HG02981 (cell line): Measurements from ENCODE around the gene ALG5.

Experiments
- ATAC-seq: cut with Tn5 transposase; IDR thresholded peaks from one replicate; pipeline ENCODE4 v1.9.1; 2021; ENCODE audit warnings: mild to moderate bottlenecking, moderate library complexity; ENCODE audit not compliant: unreplicated experiment

Gene ALG5

DNA sequence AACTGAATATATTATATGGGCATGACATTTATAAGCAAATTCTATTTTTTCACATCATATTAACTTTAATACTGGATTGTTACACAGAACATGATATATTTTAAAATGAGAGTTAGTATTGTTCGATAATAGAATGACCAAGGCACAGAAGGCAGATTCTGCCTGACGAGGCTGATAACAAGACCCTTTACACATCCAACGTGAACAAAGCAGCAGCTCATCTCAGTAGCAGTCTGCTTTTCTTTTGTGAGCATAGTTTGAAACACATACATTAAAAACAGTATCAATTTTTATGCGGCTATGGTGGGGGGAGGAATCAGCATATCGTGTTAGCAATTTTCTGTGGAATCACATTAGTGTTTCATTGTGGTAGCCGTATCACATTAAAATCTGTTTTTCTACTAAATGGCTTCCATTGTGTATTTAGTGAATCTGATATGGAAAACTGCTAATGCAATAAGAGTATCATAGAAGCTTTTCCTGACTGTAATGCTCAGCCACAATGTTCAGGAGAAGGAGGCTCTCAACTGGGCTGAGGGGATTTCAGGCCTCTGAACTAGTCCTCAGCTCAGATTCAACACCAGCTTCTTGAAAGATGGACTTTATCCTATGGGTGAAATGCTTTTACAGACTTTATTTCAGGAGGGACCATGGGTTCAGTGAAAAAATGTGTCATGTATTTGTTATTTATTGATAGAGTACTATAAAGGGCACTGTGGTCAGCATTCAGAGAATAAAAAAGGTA lies 83.1 kb downstream of the ALG5 start:
- ATAC-seq = no peak

DNA sequence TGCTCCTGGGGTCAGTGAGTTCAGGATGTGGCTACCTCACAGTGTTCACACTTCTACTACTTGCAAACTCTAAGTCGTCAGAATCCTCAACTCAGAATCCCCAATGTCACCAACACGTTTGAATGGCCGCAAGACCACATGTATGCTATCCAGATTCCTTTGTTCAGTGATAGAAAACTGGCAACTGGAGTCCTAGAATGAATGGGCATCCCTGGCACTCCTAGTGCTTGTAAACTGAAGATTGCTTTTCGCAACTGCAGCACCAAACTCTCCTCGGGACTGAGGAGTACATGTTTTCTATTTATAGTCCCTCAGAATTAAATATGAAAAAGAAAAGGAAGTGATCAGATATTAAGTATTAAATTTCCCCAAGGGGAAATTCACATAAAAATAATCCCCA lies 84.0 kb downstream of the ALG5 start:
- no peak for ATAC-seq

DNA sequence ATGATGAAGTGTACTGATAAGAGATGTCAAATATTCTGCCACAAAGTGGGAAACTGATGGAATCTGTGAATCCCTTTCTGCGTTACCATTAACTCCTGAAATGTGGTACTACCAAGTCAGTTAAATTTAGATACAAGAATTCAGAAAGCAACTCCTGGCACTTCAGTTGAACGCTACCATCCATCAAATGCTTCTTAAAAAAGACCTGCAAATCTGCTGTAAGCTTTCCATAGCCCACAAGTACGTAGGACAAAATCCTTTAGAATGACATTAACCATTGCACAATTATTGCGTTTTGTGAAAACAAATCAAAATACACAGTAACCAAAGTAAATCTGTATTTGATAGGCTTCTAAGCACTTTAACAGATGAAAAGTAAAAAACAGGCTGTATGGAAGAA lies 84.5 kb downstream of the ALG5 start:
- no peak for ATAC-seq

DNA sequence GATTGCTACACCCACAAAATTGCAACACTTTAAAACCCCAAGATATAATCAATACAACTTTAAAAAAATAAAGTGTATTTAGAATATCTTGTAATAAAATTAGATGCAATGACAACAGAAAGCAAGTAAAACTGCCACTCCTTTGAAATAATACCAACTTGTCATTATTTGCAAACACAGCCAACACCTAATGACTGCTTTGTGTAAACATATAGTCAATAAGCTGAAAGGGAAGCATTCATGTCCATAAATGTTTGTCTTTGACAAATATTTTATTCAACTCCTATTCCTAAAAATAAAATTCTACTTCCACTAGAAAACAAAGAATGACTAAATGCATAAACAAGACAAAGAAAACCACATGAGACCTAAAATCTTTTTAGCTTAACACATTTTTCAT lies 85.7 kb downstream of the ALG5 start:
- no peak for ATAC-seq

DNA sequence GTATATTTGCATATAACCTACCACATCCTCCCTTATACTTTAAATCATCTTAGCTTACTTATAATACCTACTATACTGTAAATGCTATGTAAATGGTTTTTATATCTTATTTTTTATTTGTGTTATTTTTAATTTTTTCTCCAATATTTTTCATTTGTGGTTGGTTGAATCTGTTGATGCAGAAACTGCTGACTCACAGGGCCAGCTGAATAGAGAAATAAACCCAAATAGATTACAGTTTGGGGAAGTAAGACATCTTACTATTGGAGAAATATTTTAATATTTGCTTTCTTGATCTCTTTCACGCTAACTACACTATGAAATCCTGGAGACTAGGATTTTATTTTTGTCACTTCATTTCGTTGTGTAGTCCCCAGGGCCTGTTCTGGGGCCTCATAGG lies 86.2 kb downstream of the ALG5 start:
- ATAC-seq = no peak

DNA sequence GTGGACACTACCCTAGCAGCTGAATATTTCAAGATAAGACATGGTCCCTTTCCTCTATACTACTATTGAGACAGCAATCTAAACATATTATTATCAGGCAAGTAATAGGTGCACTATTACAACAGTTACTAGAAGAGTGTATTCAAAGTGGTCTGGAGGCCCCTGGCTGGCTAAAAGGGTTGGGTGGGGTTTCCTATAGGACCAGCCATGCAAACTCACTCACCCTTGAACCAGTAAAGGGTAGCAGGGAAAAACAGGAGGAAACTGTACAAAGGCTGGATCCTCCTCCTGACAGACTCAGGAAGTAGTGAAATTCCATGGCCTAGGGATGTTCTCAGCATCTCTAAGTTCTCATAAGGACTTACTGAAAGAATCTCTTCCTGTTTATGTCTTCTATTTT lies 86.8 kb downstream of the ALG5 start:
- no peak for ATAC-seq

DNA sequence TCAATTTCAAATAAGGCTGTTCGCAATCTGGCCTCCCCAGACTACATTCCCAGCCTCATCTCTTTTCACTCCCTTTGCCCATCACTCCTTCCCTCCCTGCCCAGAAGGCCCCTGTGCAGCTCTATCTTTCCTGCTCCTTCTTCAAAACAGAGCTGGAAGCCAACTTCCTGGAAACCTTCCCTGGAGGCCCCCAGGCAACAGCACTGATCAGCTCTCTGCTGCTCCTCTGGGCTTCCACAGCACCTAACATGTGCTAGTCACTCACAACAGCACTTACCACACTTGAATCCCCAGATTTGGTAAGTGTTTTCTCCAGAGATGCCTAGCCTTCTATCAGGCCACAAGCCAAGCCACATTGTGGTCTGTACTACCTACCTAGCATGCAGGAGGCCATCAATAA lies 88.6 kb downstream of the ALG5 start:
- ATAC-seq = no peak

DNA sequence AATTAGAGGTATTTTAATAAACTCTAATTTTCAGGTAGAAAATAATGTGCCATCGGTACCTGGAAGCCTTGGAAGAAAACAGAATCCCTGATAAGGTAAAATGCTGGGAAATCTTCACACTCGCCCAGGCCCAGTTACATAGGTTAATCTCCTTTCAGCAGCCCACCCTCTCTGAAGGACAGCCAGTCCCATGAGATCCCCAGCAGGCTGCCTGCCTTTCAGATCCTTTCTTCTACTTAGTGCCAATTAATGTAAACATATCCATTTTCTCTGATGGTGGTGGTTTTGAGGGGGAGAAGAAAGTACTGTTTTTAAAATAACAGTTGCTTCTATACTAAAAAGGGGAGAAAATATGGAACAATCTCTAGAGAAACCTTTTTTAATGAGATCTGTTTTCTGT lies 91.3 kb downstream of the ALG5 start:
- no peak for ATAC-seq

DNA sequence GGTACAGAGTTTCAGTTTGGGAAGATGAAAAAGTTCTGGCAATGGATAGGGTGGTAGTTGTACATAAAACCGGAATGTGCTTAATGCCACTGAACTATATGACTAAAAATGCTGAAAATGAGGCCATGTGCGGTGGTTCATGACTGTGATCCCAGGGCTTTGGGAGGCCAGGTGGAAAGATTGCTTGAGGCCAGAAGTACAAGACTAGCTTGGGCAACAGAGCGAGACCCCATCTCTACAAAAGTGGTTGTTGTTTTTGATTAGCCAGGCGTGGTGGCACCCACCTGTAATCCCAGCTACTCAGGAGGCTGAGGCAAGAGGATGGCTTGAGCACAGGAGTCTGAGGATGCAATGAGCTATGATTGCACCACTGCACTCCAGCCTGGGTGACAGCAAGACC lies 91.9 kb downstream of the ALG5 start:
- ATAC-seq = no peak

DNA sequence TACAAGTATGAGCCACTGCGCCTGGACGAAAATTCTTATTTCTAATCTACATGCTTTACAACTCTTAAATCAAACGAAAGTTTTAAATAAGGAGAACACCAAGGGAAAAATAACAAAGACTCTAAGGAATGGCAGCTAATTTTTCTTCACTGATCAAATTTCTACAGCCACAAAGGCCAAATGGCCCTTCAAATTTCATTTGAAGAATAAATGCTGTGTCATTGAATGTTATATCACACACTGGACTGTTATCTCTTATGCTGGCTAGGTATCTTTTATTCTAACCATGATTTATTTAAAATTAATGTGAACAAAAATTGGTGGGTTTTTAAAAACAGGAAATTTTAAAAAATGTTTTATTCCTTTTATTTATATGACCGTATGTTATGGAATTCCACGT lies 93.2 kb downstream of the ALG5 start:
- ATAC-seq = no peak

DNA sequence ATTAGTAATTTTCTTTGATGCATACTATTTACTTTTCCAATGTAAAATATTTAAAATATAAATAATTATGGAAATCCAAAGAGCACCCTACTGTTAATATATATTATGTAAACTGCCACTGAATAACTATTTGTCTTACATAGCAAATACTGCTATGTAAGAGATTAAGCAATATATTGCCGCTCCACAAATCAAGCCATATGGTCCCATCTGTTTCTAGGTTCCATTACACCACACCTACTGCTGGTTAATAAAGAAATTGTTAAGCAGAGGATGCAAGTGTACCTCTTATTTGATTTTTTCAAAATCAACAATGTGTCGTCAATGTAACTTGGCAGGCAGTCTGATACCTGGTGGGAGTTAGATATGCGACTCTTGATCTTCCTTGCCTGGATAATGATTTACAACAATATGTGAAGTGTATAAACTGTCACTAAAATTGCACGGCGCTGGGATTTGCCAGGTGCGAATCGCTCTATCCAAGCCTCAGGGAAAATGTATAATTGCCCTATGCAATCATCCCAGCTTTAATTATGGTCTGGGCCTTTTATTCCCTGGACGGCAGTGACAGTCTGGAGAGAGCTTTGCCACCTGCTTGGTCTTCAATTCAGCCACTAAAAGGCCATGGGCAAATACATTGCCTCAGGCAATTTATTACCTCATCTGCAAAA lies 95.1 kb downstream of the ALG5 start:
- ATAC-seq = no peak
